Stimulated activated CD8-positive, alpha-beta memory T cell treated with anti-CD3 and anti-CD28 coated beads, Interleukin-15, amount 100 ng/mL, for 1 hour (primary cell): ENCODE measurements around the gene SFTPB.
A peak's percentile ranks its signal among the peaks of the same experiment; 100 is the strongest.

ENCODE experiments used
- DNase-seq: peaks from one replicate; pipeline ENCODE4 v3.0.0-alpha.2; 2020; ENCODE audit warnings: low read depth

The SFTPB gene

GRCh38 chr2:85611705-85612587 lies 56.1 kb downstream of the SFTPB start, which contains the start of gene C2orf68:
Gene C2orf68 (minus strand): TSS chr2:85612066. CDS start chr2:85611984, 82 bp downstream.
- DNase-seq, result peak; percentile 62

- no peak for DNase-seq
Measured at GRCh38 chr2:85611217-85611704, 56.7 kb downstream of the SFTPB start.
